DMS153 (cell line): ENCODE measurements around the gene RFX1.
"Not testable (repeated sequence)": the region's sequence is repeated elsewhere in the genome, so short reads cannot be mapped to it uniquely, and the experiment has no call there.

ENCODE experiments used
- DNase-seq: peaks from one replicate; lab custom pipeline; 2025; lab: John Stamatoyannopoulos, UW

Gene RFX1

GRCh38 chr19:13934785-13935109, 71.4 kb downstream of the RFX1 start:
- DNase-seq, result no peak

GRCh38 chr19:13932911-13933393, 73.2 kb downstream of the RFX1 start:
- DNase-seq, result no peak

- DNase-seq, result no peak
These were observed 73.9 kb downstream of the RFX1 start for GRCh38 chr19:13932149-13932637.

- no peak for DNase-seq
These were observed 74.5 kb downstream of the RFX1 start for GRCh38 chr19:13931391-13932148.

- no peak for DNase-seq
These were observed 75.7 kb downstream of the RFX1 start for GRCh38 chr19:13930402-13930801.

- DNase-seq, result no peak
These were observed 76.2 kb downstream of the RFX1 start for GRCh38 chr19:13929956-13930355.

GRCh38 chr19:13929340-13929739, 76.8 kb downstream of the RFX1 start:
- no peak for DNase-seq

GRCh38 chr19:13926715-13927114, 79.4 kb downstream of the RFX1 start:
- no peak for DNase-seq

GRCh38 chr19:13926010-13926409, 80.1 kb downstream of the RFX1 start:
- no peak for DNase-seq

- DNase-seq, result no peak
These were observed 82.7 kb downstream of the RFX1 start for GRCh38 chr19:13923194-13923987.

GRCh38 chr19:13922118-13922517, 84.0 kb downstream of the RFX1 start:
- DNase-seq, result not testable (repeated sequence)

GRCh38 chr19:13920940-13921747, 85.0 kb downstream of the RFX1 start:
- DNase-seq, result no peak

GRCh38 chr19:13920524-13920923, 85.6 kb downstream of the RFX1 start:
- no peak for DNase-seq

GRCh38 chr19:13918726-13919411, 87.3 kb downstream of the RFX1 start:
- no peak for DNase-seq

- DNase-seq, result no peak
These were observed 88.2 kb downstream of the RFX1 start for GRCh38 chr19:13917888-13918406.

GRCh38 chr19:13914777-13915176, 91.3 kb downstream of the RFX1 start:
- no peak for DNase-seq

- no peak for DNase-seq
These were observed 92.8 kb downstream of the RFX1 start for GRCh38 chr19:13913352-13913751.
